Activated naive CD4-positive, alpha-beta T cell treated with anti-CD3 and anti-CD28 coated beads, Interleukin-2, amount 10 ng/mL, durations not matched to agents 5 hours and 36 hours (primary cell): ENCODE results near the gene VSIG10L2. TPM values are rescaled to one million over a fixed set of nuclear protein-coding genes. Genes with fewer than 3 reads are reported as not detected.

Experiments
- total RNA-seq, 2 experiments: library from RNA; stranded (reverse); gene quantifications; one replicate each; pipeline ENCODE4 v1.2.3, GENCODE V29; 2021

The VSIG10L2 gene
- not detected for total RNA-seq

GRCh38 chr11:125945797-125946520 lies at the start of gene VSIG10L2:
Gene VSIG10L2, plus strand, starts transcription at chr11:125946044. Its CDS starts 12 bp downstream, at chr11:125946056.

DNA sequence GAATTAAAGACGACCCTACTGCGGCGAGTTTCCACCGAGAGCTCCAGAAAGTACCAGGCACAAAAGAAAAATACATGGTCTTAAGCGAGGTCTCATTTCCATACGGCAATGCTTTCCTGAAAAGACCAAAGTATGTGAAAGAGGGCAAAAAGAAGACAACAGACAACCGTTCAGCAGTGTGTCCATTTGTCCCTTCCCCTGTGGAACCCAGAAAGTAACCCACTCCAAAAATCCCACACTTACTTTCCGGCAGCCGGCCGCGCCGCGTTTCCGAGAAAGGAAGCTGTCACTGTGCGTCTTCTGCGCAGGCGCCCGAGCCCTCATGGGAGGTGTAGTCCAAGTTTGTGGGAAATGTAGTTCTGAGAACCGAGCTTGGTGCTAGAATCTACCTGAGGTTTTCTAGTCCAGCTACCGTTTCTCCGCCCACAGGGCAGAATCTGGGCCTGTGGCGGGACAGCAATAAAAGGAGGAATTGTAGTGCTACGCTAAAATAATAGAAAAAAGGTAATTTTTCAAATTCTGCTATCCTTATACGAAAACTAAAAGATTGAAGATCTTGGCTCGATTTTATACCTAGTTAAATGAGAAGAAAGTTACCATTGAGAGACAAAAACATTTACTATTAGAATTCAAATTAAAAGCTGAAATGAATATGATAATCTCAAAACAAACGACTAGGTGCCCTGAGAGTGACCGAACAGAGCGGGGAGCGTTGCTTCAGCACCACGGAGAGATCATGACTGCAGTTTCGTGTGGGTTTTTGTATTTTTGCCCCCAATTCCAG lies 42.7 kb upstream of the VSIG10L2 start, which contains the start of gene PUS3:
PUS3 (minus strand) TSS at position 280 of the 784 bp plus-strand sequence. CDS start 6,922 bp downstream, outside the sequence.

GRCh38 chr11:125903711-125904659 lies 41.9 kb upstream of the VSIG10L2 start, which contains the start of gene DDX25:
Gene DDX25, plus strand, starts transcription at chr11:125904508. Its CDS starts 10 bp downstream, at chr11:125904518.

Other genes starting within 250 kb of the VSIG10L2 start
- not detected for gene PATE1, start 199.8 kb upstream of the VSIG10L2 start, total RNA-seq
- gene PATE2, start 167.2 kb upstream of the VSIG10L2 start, total RNA-seq: not detected
- gene PATE3, start 157.9 kb upstream of the VSIG10L2 start, total RNA-seq: not detected
- not detected for gene PATE4, start 112.7 kb upstream of the VSIG10L2 start, total RNA-seq
- gene HYLS1, start 58.4 kb upstream of the VSIG10L2 start, total RNA-seq: 10 to 100 TPM; 17.1 to 17.2 TPM
- 10 to 100 TPM in 1 of 2 experiments, 1 to 10 TPM in 1; 9.4 to 12.6 TPM for gene PUS3, start 42.8 kb upstream of the VSIG10L2 start, total RNA-seq
- gene DDX25, start 41.5 kb upstream of the VSIG10L2 start, total RNA-seq: not detected
- 1 to 10 TPM; 3.2 to 3.4 TPM for gene CDON, start 116.8 kb downstream of the VSIG10L2 start, total RNA-seq